Caco-2 (cell line): Measurements from ENCODE around the gene FAM174C. TPM values are rescaled to one million over a fixed set of nuclear protein-coding genes. Genes with fewer than 3 reads are reported as not detected.
A peak's percentile ranks its signal among the peaks of the same experiment; 100 is the strongest.

ENCODE experiments used
- BruUV-seq: library from RNA; stranded (reverse); fragments of 400-500 nt; replicated peaks from 2 replicates; lab custom pipeline; 2021; lab: Mats Ljungman, UMichigan
- CTCF ChIA-PET: fragments of 300-600 bp; sonication (Branson Sonifier 250); formaldehyde crosslinking; loops from one replicate; lab custom pipeline; 2022; ENCODE audit warnings: antibody characterized with exemption; lab: Charles Lee
- POLR2A ChIA-PET: fragments of 300-600 bp; sonication (Branson Sonifier 250); formaldehyde crosslinking; loops from one replicate; lab custom pipeline; 2022; ENCODE audit warnings: antibody characterized with exemption; lab: Charles Lee
- DNase-seq, 2 experiments: peaks; one replicate each; pipeline versions ENCODE4 v3.0.0 to v3.0.0-alpha.2; 2020 to 2022
- H3K27me3 ChIP-seq: replicated peaks from 2 replicates; pipeline ENCODE4 v1.6.0; 2011; ENCODE audit warnings: low read length; ENCODE audit not compliant: control insufficient read depth, insufficient read depth
- H3K36me3 ChIP-seq: 2 replicates; pipeline ENCODE4 v1.5.1; 2011; ENCODE audit warnings: low read length; ENCODE audit not compliant: control insufficient read depth, insufficient read depth
- H3K4me1 ChIP-seq: fragments of 250-450 bp; sonication (Bioruptor Pico); 2 replicates; pipeline ENCODE4 v1.5.1; 2020; ENCODE audit warnings: mild to moderate bottlenecking
- H3K4me3 ChIP-seq: 2 replicates; pipeline ENCODE4 v1.5.1; 2011; ENCODE audit warnings: low read depth, mild to moderate bottlenecking, control low read depth, low read length
- H3K9me3 ChIP-seq: fragments of 250-450 bp; sonication (Bioruptor Pico); 2 replicates; pipeline ENCODE4 v1.5.1; 2020; ENCODE audit warnings: mild to moderate bottlenecking, moderate library complexity
- H3K27ac Mint-ChIP-seq: one replicate; pipeline ENCODE4 v1.8.0; 2022; ENCODE audit warnings: mixed read lengths; ENCODE audit not compliant: unreplicated experiment
- H3K27me3 Mint-ChIP-seq: one replicate; pipeline ENCODE4 v1.8.0; 2022; ENCODE audit warnings: mixed read lengths; ENCODE audit not compliant: insufficient read depth, unreplicated experiment
- H3K36me3 Mint-ChIP-seq: one replicate; pipeline ENCODE4 v1.8.0; 2022; ENCODE audit warnings: mild to moderate bottlenecking, mixed read lengths; ENCODE audit not compliant: insufficient read depth, unreplicated experiment
- H3K4me1 Mint-ChIP-seq: one replicate; pipeline ENCODE4 v1.8.0; 2022; ENCODE audit warnings: low read depth, mixed read lengths; ENCODE audit not compliant: unreplicated experiment
- H3K4me3 Mint-ChIP-seq: one replicate; pipeline ENCODE4 v1.8.0; 2022; ENCODE audit warnings: mild to moderate bottlenecking, moderate library complexity, mixed read lengths; ENCODE audit not compliant: unreplicated experiment
- H3K9me3 Mint-ChIP-seq: one replicate; pipeline ENCODE4 v1.8.0; 2022; ENCODE audit warnings: mixed read lengths; ENCODE audit not compliant: unreplicated experiment
- CTCF ChIP-seq, 2 experiments: fragments of 200-600 bp in 1 of 2; IDR thresholded peaks; 1 replicate in 1 of 2; 2 replicates in 1 of 2; pipeline versions ENCODE4 v1.5.1 to v1.8.0; 2011 to 2022; ENCODE audit warnings: antibody characterized with exemption in 1 of 2, control low read depth in 1 of 2, inconsistent platforms in 1 of 2, low read depth in 1 of 2, low read length in 1 of 2, mild to moderate bottlenecking in 1 of 2, moderate library complexity in 1 of 2; ENCODE audit not compliant: insufficient read depth in 1 of 2, severe bottlenecking in 1 of 2, unreplicated experiment in 1 of 2
- intact Hi-C: fragments of 100-400 bp; cut with micrococcal nuclease; formaldehyde crosslinking; loops from one replicate; pipeline ENCODE4 v1.10.0; 2022; ENCODE audit not compliant: unreplicated experiment
- total RNA-seq: library from RNA; stranded (reverse); gene quantifications from 2 replicates; pipeline ENCODE4 v1.2.3, GENCODE V29; 2022

The FAM174C gene
- total RNA-seq, 1 experiment from 2014 or later, result 51.0 TPM

- H3K9me3 Mint-ChIP-seq, result no peaks in the 10 kb centered on the region
- peak overlapping the region; percentile 37 for H3K27ac Mint-ChIP-seq
- DNase-seq, result no peak
- Histone ChIP-seq H3K36me3 (no peaks in the 10 kb centered on the region), H3K4me3 (no peak overlapping the region), H3K27me3 (no peaks in the 10 kb centered on the region), H3K9me3 (no peaks in the 10 kb centered on the region), H3K4me1 (peaks cover 4% of the 10 kb centered on the region; the same call in 1 of the 2 replicates)
- TF ChIP-seq CTCF (IDR thresholded peaks at IDR 0.05; ENCODE audit: insufficient read depth in 1 of 2, low read depth in 1 of 2, low read length in 1 of 2, severe bottlenecking in 1 of 2, unreplicated experiment in 1 of 2), result no peak
- no peak overlapping the region for H3K4me3 Mint-ChIP-seq
- ChIA-PET POLR2A (no interaction called here), CTCF (interaction anchor here (0.6 kb wide), 1 partner anchor 118 kb away, joined by 3 read pairs; no protein-coding TSS in a partner anchor)
- intact Hi-C loops, result no loop called here
- H3K36me3 Mint-ChIP-seq, result peaks cover 21% of the 10 kb centered on the region
- no peaks in the 10 kb centered on the region for H3K4me1 Mint-ChIP-seq
- H3K27me3 Mint-ChIP-seq, result no peaks in the 10 kb centered on the region
- BruUV-seq, result no TSS peak
Observed at GRCh38 chr19:1231729-1232637, 43.3 kb upstream of the FAM174C start.

DNA sequence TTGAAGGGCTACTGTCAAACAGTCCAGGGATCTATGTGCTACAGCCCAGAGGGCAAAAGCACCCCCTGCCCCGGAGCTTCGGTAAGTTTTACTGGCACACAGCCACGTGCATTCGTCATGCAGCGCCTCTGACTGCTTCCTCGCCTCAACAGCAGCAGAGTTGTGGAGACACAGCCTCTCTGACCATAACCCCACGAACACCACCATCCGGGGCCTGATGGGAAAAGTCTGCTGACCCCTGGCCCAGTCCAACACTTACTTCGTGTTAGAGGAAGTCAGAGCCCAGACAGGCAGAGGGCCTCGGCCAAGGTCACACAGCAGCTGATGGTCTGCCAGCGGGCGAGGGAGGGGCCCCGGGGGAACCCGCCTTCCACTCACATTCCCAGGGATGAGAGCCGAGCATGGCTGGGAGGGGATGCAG, 42.7 kb upstream of the FAM174C start:
- POLR2A ChIA-PET, result no interaction called here
- H3K27ac Mint-ChIP-seq, result peak overlapping the region; percentile 37

More for the DNA sequence above, 42.7 kb upstream of the FAM174C start:
- no peaks in the 10 kb centered on the region for H3K27me3 ChIP-seq
- CTCF ChIA-PET, result no interaction called here
- no peak for DNase-seq
- intact Hi-C loops, result no loop called here
- H3K9me3 ChIP-seq, result no peaks in the 10 kb centered on the region
- no peak overlapping the region for H3K4me3 ChIP-seq
- no TSS peak for BruUV-seq
- no peak for TF ChIP-seq CTCF (IDR thresholded peaks at IDR 0.05; ENCODE audit: insufficient read depth in 1 of 2, low read depth in 1 of 2, low read length in 1 of 2, severe bottlenecking in 1 of 2, unreplicated experiment in 1 of 2)
- no peak overlapping the region for H3K4me3 Mint-ChIP-seq
- no peaks in the 10 kb centered on the region for H3K36me3 ChIP-seq
- H3K4me1 Mint-ChIP-seq, result no peaks in the 10 kb centered on the region
- no peaks in the 10 kb centered on the region for H3K9me3 Mint-ChIP-seq
- peaks cover 17% of the 10 kb centered on the region for H3K36me3 Mint-ChIP-seq
- H3K4me1 ChIP-seq, result peaks cover 4% of the 10 kb centered on the region; the same call in 1 of the 2 replicates
- H3K27me3 Mint-ChIP-seq, result no peaks in the 10 kb centered on the region
